Fibroblast of mammary gland (primary cell): Measurements from ENCODE around the gene GALT.

Experiments used
- DNase-seq: peaks from one replicate; pipeline ENCODE4 v3.0.0-alpha.2; 2010; ENCODE audit warnings: low read depth
- H3K4me3 ChIP-seq: 2 replicates; pipeline ENCODE4 v1.5.1; 2011; ENCODE audit warnings: low read depth, mild to moderate bottlenecking, low read length, moderate library complexity; ENCODE audit not compliant: control insufficient read depth
- CTCF ChIP-seq: conservative IDR thresholded peaks from 2 replicates; pipeline ENCODE4 v1.5.1; 2011; ENCODE audit warnings: low read depth, low read length, inconsistent platforms; ENCODE audit not compliant: control insufficient read depth, insufficient read depth

GALT gene

GRCh38 chr9:34628656-34629490, 17.6 kb upstream of the GALT start, which contains the start of gene ARID3C:
Gene ARID3C, minus strand, starts transcription at chr9:34629066. Its CDS starts 1,052 bp downstream, at chr9:34628014.
- no peak for DNase-seq
- H3K4me3 ChIP-seq = peak within 1 kb of the TSS; percentile 31
- no peak for TF ChIP-seq CTCF

GRCh38 chr9:34629491-34629808, 17.0 kb upstream of the GALT start:
- H3K4me3 ChIP-seq = no peak overlapping the region
- TF ChIP-seq CTCF = no peak
- DNase-seq = no peak

- TF ChIP-seq CTCF = no peak
- no peak for DNase-seq
Observed at GRCh38 chr9:34630402-34631154, 15.9 kb upstream of the GALT start.

GRCh38 chr9:34633166-34633565, 13.3 kb upstream of the GALT start:
- H3K4me3 ChIP-seq = no peak overlapping the region
- no peak for TF ChIP-seq CTCF
- no peak for DNase-seq

More at GRCh38 chr9:34630402-34631154, 15.9 kb upstream of the GALT start:
- no peak overlapping the region for H3K4me3 ChIP-seq

- TF ChIP-seq CTCF = peak; percentile 87
- no peak overlapping the region for H3K4me3 ChIP-seq
- peak; percentile 65 for DNase-seq
Observed at GRCh38 chr9:34633851-34634550, 12.5 kb upstream of the GALT start.

- no peak overlapping the region for H3K4me3 ChIP-seq
- DNase-seq = no peak
- TF ChIP-seq CTCF = no peak
Observed at GRCh38 chr9:34634551-34635248, 11.8 kb upstream of the GALT start.
